HG03108 (cell line): Measurements from ENCODE around the gene SMIM32.

Source experiments
- ATAC-seq: cut with Tn5 transposase; IDR thresholded peaks from one replicate; pipeline ENCODE4 v1.9.1; 2021; ENCODE audit warnings: moderate library complexity; ENCODE audit not compliant: unreplicated experiment

Gene SMIM32

GRCh38 chr5:136192526-136193321 is at the start of gene SMIM32:
Gene SMIM32, minus strand, starts transcription at chr5:136193162. Its CDS starts 638 bp downstream, at chr5:136192524.
- ATAC-seq, result no peak

GRCh38 chr5:136242611-136243010 is 49.6 kb upstream of the SMIM32 start:
- no peak for ATAC-seq

- peak; percentile 47 for ATAC-seq
These were observed 49.2 kb upstream of the SMIM32 start for GRCh38 chr5:136242136-136242535.

GRCh38 chr5:136240894-136241293 is 47.9 kb upstream of the SMIM32 start:
- no peak for ATAC-seq

- ATAC-seq, result no peak
These were observed 43.6 kb upstream of the SMIM32 start for GRCh38 chr5:136236479-136237083.

GRCh38 chr5:136235321-136235720 is 42.4 kb upstream of the SMIM32 start:
- no peak for ATAC-seq

GRCh38 chr5:136232316-136232715 is 39.4 kb upstream of the SMIM32 start:
- ATAC-seq, result peak; percentile 51

- no peak for ATAC-seq
These were observed 37.2 kb upstream of the SMIM32 start for GRCh38 chr5:136230176-136230575.

- no peak for ATAC-seq
These were observed 35.3 kb upstream of the SMIM32 start for GRCh38 chr5:136228136-136228757.

- no peak for ATAC-seq
These were observed 33.4 kb upstream of the SMIM32 start for GRCh38 chr5:136226401-136226800.

- ATAC-seq, result no peak
These were observed 32.8 kb upstream of the SMIM32 start for GRCh38 chr5:136225796-136226195.

GRCh38 chr5:136222580-136223235 is 29.7 kb upstream of the SMIM32 start:
- ATAC-seq, result no peak

- no peak for ATAC-seq
These were observed 28.4 kb upstream of the SMIM32 start for GRCh38 chr5:136221340-136221739.

GRCh38 chr5:136216230-136216629 is 23.3 kb upstream of the SMIM32 start:
- no peak for ATAC-seq

- no peak for ATAC-seq
These were observed 22.9 kb upstream of the SMIM32 start for GRCh38 chr5:136215812-136216211.

GRCh38 chr5:136213919-136214493 is 21.0 kb upstream of the SMIM32 start:
- no peak for ATAC-seq

GRCh38 chr5:136212252-136212721 is 19.3 kb upstream of the SMIM32 start:
- peak; percentile 45 for ATAC-seq

GRCh38 chr5:136211282-136212040 is 18.5 kb upstream of the SMIM32 start:
- ATAC-seq, result no peak

GRCh38 chr5:136210259-136210658 is 17.3 kb upstream of the SMIM32 start:
- ATAC-seq, result no peak

GRCh38 chr5:136209346-136209910 is 16.5 kb upstream of the SMIM32 start:
- no peak for ATAC-seq
